Measurements from ENCODE around the gene KLF12. TPM values are rescaled to one million over a fixed set of nuclear protein-coding genes. Genes with fewer than 3 reads are reported as not detected.

KLF12 gene
- total RNA-seq, 2 donors from 2014 or later = 2.8 to 9.7 TPM

DNA sequence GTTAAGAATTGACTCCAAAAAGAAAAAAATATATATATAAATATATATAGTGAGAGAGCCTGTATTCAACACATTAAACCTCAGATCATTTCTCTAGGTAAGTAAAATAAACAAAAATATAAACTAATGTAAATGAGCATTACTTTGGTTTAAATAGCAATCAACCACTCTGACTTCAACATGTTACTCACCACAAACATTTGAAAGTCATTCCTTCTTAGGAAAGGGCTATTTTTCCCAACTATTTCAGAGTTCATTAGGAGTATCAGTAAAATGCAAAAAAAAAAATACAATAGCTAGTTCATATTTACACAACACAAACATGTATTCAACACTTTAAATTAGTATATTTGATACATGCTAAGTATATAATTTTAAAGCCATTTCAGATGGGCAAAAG is 40.5 kb downstream of the KLF12 start:
- H3K27ac ChIP-seq = no peak overlapping the region
- intact Hi-C loops (cut with DNase I) = no loop called here
- no peaks in the 10 kb centered on the region for H3K4me1 ChIP-seq (replicated peaks)
- TF ChIP-seq POLR2A (IDR thresholded peaks at IDR 0.05) (no peak), POLR2AphosphoS5 (IDR thresholded peaks at IDR 0.05) (no peak)
- TF ChIP-seq, protein P1, sequence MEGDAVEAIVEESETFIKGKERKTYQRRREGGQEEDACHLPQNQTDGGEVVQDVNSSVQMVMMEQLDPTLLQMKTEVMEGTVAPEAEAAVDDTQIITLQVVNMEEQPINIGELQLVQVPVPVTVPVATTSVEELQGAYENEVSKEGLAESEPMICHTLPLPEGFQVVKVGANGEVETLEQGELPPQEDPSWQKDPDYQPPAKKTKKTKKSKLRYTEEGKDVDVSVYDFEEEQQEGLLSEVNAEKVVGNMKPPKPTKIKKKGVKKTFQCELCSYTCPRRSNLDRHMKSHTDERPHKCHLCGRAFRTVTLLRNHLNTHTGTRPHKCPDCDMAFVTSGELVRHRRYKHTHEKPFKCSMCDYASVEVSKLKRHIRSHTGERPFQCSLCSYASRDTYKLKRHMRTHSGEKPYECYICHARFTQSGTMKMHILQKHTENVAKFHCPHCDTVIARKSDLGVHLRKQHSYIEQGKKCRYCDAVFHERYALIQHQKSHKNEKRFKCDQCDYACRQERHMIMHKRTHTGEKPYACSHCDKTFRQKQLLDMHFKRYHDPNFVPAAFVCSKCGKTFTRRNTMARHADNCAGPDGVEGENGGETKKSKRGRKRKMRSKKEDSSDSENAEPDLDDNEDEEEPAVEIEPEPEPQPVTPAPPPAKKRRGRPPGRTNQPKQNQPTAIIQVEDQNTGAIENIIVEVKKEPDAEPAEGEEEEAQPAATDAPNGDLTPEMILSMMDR (IDR thresholded peaks at IDR 0.05) = no peak
- H3K36me3 ChIP-seq = no peaks in the 10 kb centered on the region
- no peak for DNase-seq (ENCODE audit: low spot score)
- no peaks in the 10 kb centered on the region for H3K9me3 ChIP-seq
- no peaks in the 10 kb centered on the region for H3K27me3 ChIP-seq (replicated peaks; ENCODE audit: insufficient read depth)
- no peak overlapping the region for H3K4me3 ChIP-seq

DNA sequence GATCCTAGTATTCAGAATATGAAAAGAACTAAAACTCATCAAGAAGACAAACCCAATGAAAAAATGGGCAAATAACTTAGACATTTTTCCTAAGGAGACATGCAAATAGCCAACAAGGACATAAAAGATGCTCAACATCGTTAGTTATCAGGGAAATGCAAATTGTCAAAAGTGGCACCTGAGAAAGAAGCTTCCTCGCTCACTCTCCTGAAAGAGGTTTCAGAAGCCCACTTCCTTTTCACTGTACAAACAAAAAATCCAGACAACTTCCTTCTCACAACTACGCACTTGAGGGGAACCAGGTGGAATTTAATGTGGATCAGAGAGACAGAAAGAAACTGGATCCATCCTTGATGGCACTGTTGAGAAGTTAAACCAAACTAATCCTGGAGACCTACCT is 41.5 kb downstream of the KLF12 start:
- TF ChIP-seq, protein P1 (IDR thresholded peaks at IDR 0.05) = no peak
- TF ChIP-seq POLR2AphosphoS5 (IDR thresholded peaks at IDR 0.05) = no peak
- no peak for TF ChIP-seq POLR2A (IDR thresholded peaks at IDR 0.05)
- Histone ChIP-seq H3K4me3 (no peak overlapping the region), H3K4me1 (replicated peaks) (no peaks in the 10 kb centered on the region), H3K36me3 (no peaks in the 10 kb centered on the region), H3K27me3 (replicated peaks; ENCODE audit: insufficient read depth) (no peaks in the 10 kb centered on the region), H3K27ac (no peak overlapping the region), H3K9me3 (no peaks in the 10 kb centered on the region)
- intact Hi-C loops (cut with DNase I) = no loop called here
- DNase-seq (ENCODE audit: low spot score) = no peak
- WGBS = 80% methylated on average over 3 of the region's 3 CpGs

DNA sequence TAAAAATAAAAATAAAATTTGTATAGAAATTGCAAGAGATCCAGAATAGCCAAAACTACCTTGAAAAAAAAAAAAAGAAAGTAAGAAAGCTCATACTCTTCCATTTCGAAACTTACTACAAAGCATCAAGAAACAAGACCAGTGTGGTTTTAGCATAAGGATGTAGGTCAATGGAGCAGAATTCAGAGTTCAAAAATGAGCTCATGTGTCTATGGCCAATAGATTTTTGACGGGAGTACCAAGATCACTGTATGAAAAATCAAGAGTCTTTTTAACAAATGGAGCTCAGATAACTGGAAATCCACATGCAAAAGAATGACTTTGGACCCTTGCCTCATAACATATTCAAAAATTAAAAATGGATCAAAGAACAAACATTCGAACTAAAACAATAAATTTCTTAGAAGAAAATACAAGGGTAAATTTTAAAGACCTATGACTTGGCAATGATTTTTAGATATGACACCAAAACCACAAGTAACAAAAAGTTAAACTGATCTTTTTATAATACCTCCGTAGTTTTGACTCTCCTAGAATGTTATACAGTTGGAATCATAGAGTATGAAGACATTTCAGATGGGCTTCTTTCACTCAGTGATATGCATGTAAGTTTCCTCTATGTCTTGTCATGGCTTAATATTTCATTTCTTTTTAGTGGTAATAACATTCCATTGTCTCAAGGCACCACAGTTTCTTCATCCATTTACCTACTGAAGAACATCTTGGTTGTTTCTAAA is 43.2 kb downstream of the KLF12 start:
- WGBS = 85% methylated on average over 4 of the region's 4 CpGs
- intact Hi-C loops (cut with DNase I) = no loop called here
- TF ChIP-seq, protein P1 (IDR thresholded peaks at IDR 0.05) = no peak
- TF ChIP-seq POLR2A (IDR thresholded peaks at IDR 0.05) = no peak

DNA sequence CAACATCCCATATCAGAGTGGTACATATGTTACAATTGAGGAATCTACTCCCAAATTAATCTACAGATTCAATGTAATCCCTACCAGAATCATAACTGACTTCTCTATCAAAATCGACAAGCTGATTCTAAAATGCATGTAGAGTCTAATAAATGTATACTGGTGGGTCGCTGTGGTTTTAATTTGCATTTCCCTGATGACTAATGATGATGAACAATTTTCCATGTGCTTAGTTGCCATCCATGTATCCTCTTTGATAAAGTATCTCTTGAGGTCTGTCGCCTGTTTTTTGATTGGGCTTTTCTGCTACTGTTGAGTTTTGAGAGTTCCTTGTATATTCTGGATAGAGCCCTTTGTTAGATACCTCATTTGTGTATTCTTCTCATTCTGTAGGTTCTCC is 43.8 kb downstream of the KLF12 start:
- H3K4me1 ChIP-seq (replicated peaks) = no peaks in the 10 kb centered on the region
- H3K4me3 ChIP-seq = no peak overlapping the region
- TF ChIP-seq, protein P1 (IDR thresholded peaks at IDR 0.05) = no peak
- TF ChIP-seq POLR2A (IDR thresholded peaks at IDR 0.05) = no peak
- TF ChIP-seq POLR2AphosphoS5 (IDR thresholded peaks at IDR 0.05) = no peak
- no peaks in the 10 kb centered on the region for H3K27me3 ChIP-seq (replicated peaks; ENCODE audit: insufficient read depth)
- no peak overlapping the region for H3K27ac ChIP-seq
- H3K9me3 ChIP-seq = no peaks in the 10 kb centered on the region
- no peak for DNase-seq (ENCODE audit: low spot score)
- WGBS = 97% methylated on average over 3 of the region's 3 CpGs
- no peaks in the 10 kb centered on the region for H3K36me3 ChIP-seq
- intact Hi-C loops (cut with DNase I) = no loop called here

More for the DNA sequence above, 43.2 kb downstream of the KLF12 start:
- no peaks in the 10 kb centered on the region for H3K36me3 ChIP-seq
- no peaks in the 10 kb centered on the region for H3K27me3 ChIP-seq (replicated peaks; ENCODE audit: insufficient read depth)
- DNase-seq (ENCODE audit: low spot score) = no peak
- H3K4me1 ChIP-seq (replicated peaks) = no peaks in the 10 kb centered on the region
- H3K4me3 ChIP-seq = no peak overlapping the region
- no peak overlapping the region for H3K27ac ChIP-seq
- no peaks in the 10 kb centered on the region for H3K9me3 ChIP-seq

DNA sequence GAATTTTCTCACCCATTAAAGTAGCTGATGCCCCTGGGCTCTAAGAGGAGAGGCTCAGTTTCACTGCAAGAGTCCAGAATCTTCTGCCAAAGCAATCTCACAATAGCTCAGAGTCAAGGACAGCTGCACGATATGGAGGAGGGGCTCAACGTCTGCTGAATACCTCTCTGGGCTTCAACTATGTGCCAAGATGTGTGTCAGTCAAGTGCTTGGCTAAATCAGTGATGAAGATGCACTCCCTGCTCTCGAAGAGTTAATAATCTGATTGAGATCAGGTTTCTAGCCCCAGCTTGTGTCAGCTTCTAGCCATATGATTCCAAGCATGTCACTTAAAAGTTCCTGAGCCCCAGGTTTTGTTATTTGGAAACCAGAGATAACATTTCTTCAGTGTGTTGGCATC is 46.8 kb downstream of the KLF12 start:
- DNase-seq (ENCODE audit: low spot score) = no peak
- TF ChIP-seq POLR2AphosphoS5 (IDR thresholded peaks at IDR 0.05) (no peak), POLR2A (IDR thresholded peaks at IDR 0.05) (no peak)
- TF ChIP-seq, protein P1 (IDR thresholded peaks at IDR 0.05) = no peak
- WGBS = 44% methylated on average over 3 of the region's 3 CpGs
- intact Hi-C loops (cut with DNase I) = no loop called here
- no peaks in the 10 kb centered on the region for H3K9me3 ChIP-seq
- no peaks in the 10 kb centered on the region for H3K36me3 ChIP-seq
- H3K27me3 ChIP-seq (replicated peaks; ENCODE audit: insufficient read depth) = no peaks in the 10 kb centered on the region
- H3K4me3 ChIP-seq = no peak overlapping the region
- no peaks in the 10 kb centered on the region for H3K4me1 ChIP-seq (replicated peaks)
- H3K27ac ChIP-seq = no peak overlapping the region
